PFSK-1 (cell line): ENCODE results near the gene MBTPS1.

Source experiments
- FOXP2 ChIP-seq: optimal IDR thresholded peaks from 2 replicates; pipeline ENCODE3; 2011; ENCODE audit warnings: borderline replicate concordance, control low read depth, inconsistent platforms; ENCODE audit not compliant: insufficient read depth; ENCODE audit errors: extremely low read length, extremely low read depth
- POLR2AphosphoS5 ChIP-seq: IDR thresholded peaks from 2 replicates; pipeline ENCODE4 v1.6.1; 2012; ENCODE audit warnings: low read depth, mild to moderate bottlenecking, control low read depth, low read length, moderate library complexity
- REST ChIP-seq, 2 experiments: IDR thresholded peaks; 2 replicates each; pipeline versions ENCODE4 v1.6.1 to v1.8.0; 2011 to 2012; ENCODE audit warnings: low read depth in 2 of 2, low read length in 2 of 2, control low read depth in 1 of 2, inconsistent platforms in 1 of 2, mild to moderate bottlenecking in 1 of 2, moderate library complexity in 1 of 2; ENCODE audit not compliant: insufficient read depth in 1 of 2
- SIN3A ChIP-seq: IDR thresholded peaks from 2 replicates; pipeline ENCODE4 v1.6.1; 2012; ENCODE audit warnings: mild to moderate bottlenecking, low read length, moderate library complexity, borderline replicate concordance; ENCODE audit not compliant: insufficient read depth
- TAF1 ChIP-seq: IDR thresholded peaks from 2 replicates; pipeline ENCODE4 v1.6.1; 2012; ENCODE audit warnings: low read length, control low read depth, borderline replicate concordance; ENCODE audit not compliant: insufficient read depth

The MBTPS1 gene

GRCh38 chr16:84084570-84085270, 32.0 kb downstream of the MBTPS1 start:
- TF ChIP-seq TAF1 (no peak), FOXP2 (no peak), POLR2AphosphoS5 (no peak), REST (IDR thresholded peaks at IDR 0.05; ENCODE audit: insufficient read depth in 1 of 2, low read depth in 2 of 2, low read length in 2 of 2) (no peak), SIN3A (no peak)

- TF ChIP-seq REST (IDR thresholded peaks at IDR 0.05; ENCODE audit: insufficient read depth in 1 of 2, low read depth in 2 of 2, low read length in 2 of 2) = no peak
- no peak for TF ChIP-seq FOXP2
- no peak for TF ChIP-seq SIN3A
- no peak for TF ChIP-seq POLR2AphosphoS5
- no peak for TF ChIP-seq TAF1
Observed at GRCh38 chr16:84082835-84083569, 33.7 kb downstream of the MBTPS1 start.

GRCh38 chr16:84082110-84082509, 34.6 kb downstream of the MBTPS1 start:
- no peak for TF ChIP-seq SIN3A
- no peak for TF ChIP-seq POLR2AphosphoS5
- TF ChIP-seq REST (IDR thresholded peaks at IDR 0.05; ENCODE audit: insufficient read depth in 1 of 2, low read depth in 2 of 2, low read length in 2 of 2) = no peak
- no peak for TF ChIP-seq FOXP2
- TF ChIP-seq TAF1 = no peak

GRCh38 chr16:84081446-84081989, 35.2 kb downstream of the MBTPS1 start:
- TF ChIP-seq POLR2AphosphoS5 (no peak), SIN3A (no peak)

GRCh38 chr16:84080813-84081212, 35.9 kb downstream of the MBTPS1 start:
- no peak for TF ChIP-seq REST (IDR thresholded peaks at IDR 0.05; ENCODE audit: insufficient read depth in 1 of 2, low read depth in 2 of 2, low read length in 2 of 2)
- TF ChIP-seq TAF1 = no peak
- no peak for TF ChIP-seq FOXP2
- TF ChIP-seq SIN3A = no peak
- no peak for TF ChIP-seq POLR2AphosphoS5
